K562 (cell line): Measurements from ENCODE around the gene ZBTB47. TPM values are rescaled to one million over a fixed set of nuclear protein-coding genes. Genes with fewer than 3 reads are reported as not detected.

Experiments
- ATAC-seq: fragments of 200-7000 bp; cut with Tn5 transposase; 3 replicates; pipeline ENCODE4 v1.9.1; 2020; ENCODE audit warnings: moderate library complexity
- BruUV-seq: library from RNA; stranded (reverse); fragments of 400-500 nt; replicated peaks from 2 replicates; lab custom pipeline; 2021; lab: Mats Ljungman, UMichigan
- CTCF ChIA-PET: fragments of 300-600 bp; formaldehyde crosslinking; extraction: SDS; loops from one replicate; lab custom pipeline; 2021; ENCODE audit warnings: low intra/inter-chr PET ratio; lab: Yijun Ruan, JAX
- POLR2A ChIA-PET: fragments of 300-600, 350-650 bp; sonication (Branson Sonifier 250); formaldehyde crosslinking; extraction: SDS; loops from one replicate; lab custom pipeline; 2021; ENCODE audit warnings: antibody characterized with exemption, inconsistent platforms; lab: Yijun Ruan, JAX
- DNase-seq, 4 experiments: peaks; one replicate each; pipeline versions ENCODE4 v3.0.0 to v3.0.0-alpha.2; 2011 to 2018; ENCODE audit warnings: low spot score in 3 of 4, mixed read lengths in 3 of 4; ENCODE audit errors: extremely low read depth in 1 of 4
- FAIRE-seq: peaks from 2 replicates; lab custom pipeline; 2011; peaks lifted over from hg19 to GRCh38; lab: Jason Lieb, UNC
- H2AFZ ChIP-seq: 2 replicates; pipeline ENCODE4 v1.6.0; 2011; ENCODE audit warnings: low read depth, low read length, control low read depth, inconsistent platforms
- H3K27ac ChIP-seq: fragments of 200-600 bp; 3 replicates; pipeline ENCODE4 v1.8.0; 2011; ENCODE audit warnings: low read depth, mild to moderate bottlenecking, control low read depth, inconsistent platforms, low read length, moderate library complexity, mixed read lengths; ENCODE audit errors: extremely low read depth
- H3K27me3 ChIP-seq, 2 experiments: fragments of 300-600 bp in 1 of 2; 2 replicates in 1 of 2; 3 replicates in 1 of 2; pipeline versions ENCODE4 v1.6.0 to v1.8.0; 2011; ENCODE audit warnings: inconsistent platforms in 2 of 2, low read length in 2 of 2, mild to moderate bottlenecking in 1 of 2, mixed read lengths in 1 of 2, moderate library complexity in 1 of 2; ENCODE audit not compliant: control insufficient read depth in 2 of 2, insufficient read depth in 2 of 2
- H3K36me3 ChIP-seq: fragments of 300-600 bp; 3 replicates; pipeline ENCODE4 v1.8.0; 2011; ENCODE audit warnings: mild to moderate bottlenecking, low read length, inconsistent platforms; ENCODE audit not compliant: control insufficient read depth, insufficient read depth
- H3K4me1 ChIP-seq, 2 experiments: fragments of 200-600 bp in 1 of 2; replicated peaks in 1 of 2; 2 replicates in 1 of 2; 3 replicates in 1 of 2; pipeline versions ENCODE4 v1.5.1 to v1.8.0; 2011; ENCODE audit warnings: inconsistent platforms in 2 of 2, low read length in 2 of 2, mild to moderate bottlenecking in 1 of 2, mixed read lengths in 1 of 2, moderate library complexity in 1 of 2; ENCODE audit not compliant: control insufficient read depth in 2 of 2, insufficient read depth in 2 of 2
- H3K4me2 ChIP-seq: 2 replicates; pipeline ENCODE4 v1.6.1; 2011; ENCODE audit warnings: low read length, control low read depth, inconsistent platforms, mixed read lengths; ENCODE audit not compliant: insufficient read depth
- H3K4me3 ChIP-seq: fragments of 200-600 bp; sonication (generic), shearing (Covaris generic); 2 replicates; pipeline ENCODE4 v1.5.1; 2016; ENCODE audit warnings: control low read depth, inconsistent platforms
- H3K79me2 ChIP-seq: fragments of 200-600 bp; 3 replicates; pipeline ENCODE4 v1.8.0; 2011; ENCODE audit warnings: low read length, inconsistent platforms; ENCODE audit not compliant: control insufficient read depth, insufficient read depth
- H3K9ac ChIP-seq, 2 experiments: 2 replicates each; pipeline versions ENCODE4 v1.6.0 to v1.6.1; 2011; ENCODE audit warnings: low read depth in 2 of 2, low read length in 2 of 2, control low read depth in 1 of 2, inconsistent platforms in 1 of 2, mild to moderate bottlenecking in 1 of 2, mixed read lengths in 1 of 2; ENCODE audit not compliant: insufficient read depth in 1 of 2
- H3K9me1 ChIP-seq: one replicate; pipeline ENCODE4 v1.6.0; 2011; ENCODE audit warnings: inconsistent platforms, mild to moderate bottlenecking, low read length, moderate library complexity; ENCODE audit not compliant: control insufficient read depth, insufficient read depth
- H3K9me3 ChIP-seq: replicated peaks from 2 replicates; pipeline ENCODE4 v1.5.1; 2011; ENCODE audit warnings: low read depth, low read length, inconsistent platforms; ENCODE audit not compliant: control insufficient read depth, insufficient read depth
- H4K20me1 ChIP-seq: replicated peaks from 2 replicates; pipeline ENCODE4 v1.6.1; 2011; ENCODE audit warnings: low read length, inconsistent platforms, mixed read lengths; ENCODE audit not compliant: control insufficient read depth, insufficient read depth
- BCLAF1 ChIP-seq, 2 experiments: fragments of 450-650 bp in 1 of 2; IDR thresholded peaks; 2 replicates each; pipeline ENCODE4 v1.6.1; 2011 to 2017; ENCODE audit warnings: low read depth in 2 of 2, antibody characterized with exemption in 1 of 2, borderline replicate concordance in 1 of 2, low read length in 1 of 2, mild to moderate bottlenecking in 1 of 2, mixed read lengths in 1 of 2; ENCODE audit not compliant: control insufficient read depth in 1 of 2
- HEY1 ChIP-seq: fragments of 250-450 bp; sonication (Bioruptor Pico); IDR thresholded peaks from 2 replicates; pipeline ENCODE4 v1.5.0; 2020; ENCODE audit warnings: mild to moderate bottlenecking, moderate library complexity, borderline replicate concordance
- HNRNPH1 ChIP-seq: fragments of 200-400 bp; formaldehyde crosslinking; optimal IDR thresholded peaks from 2 replicates; pipeline ENCODE3; 2017; ENCODE audit warnings: low read depth, mild to moderate bottlenecking, low read length, moderate library complexity
- PHB2 ChIP-seq: fragments of 450-650 bp; IDR thresholded peaks from 2 replicates; pipeline ENCODE4 v1.6.1; 2017; ENCODE audit warnings: low read depth
- SPI1 ChIP-seq: IDR thresholded peaks from 2 replicates; pipeline ENCODE4 v1.6.1; 2011; ENCODE audit warnings: low read depth, low read length, control low read depth, borderline replicate concordance
- TFAM ChIP-seq: fragments of 250-450 bp; sonication (Bioruptor Pico); conservative IDR thresholded peaks from 2 replicates; pipeline ENCODE4 v1.5.0; 2021; ENCODE audit warnings: mild to moderate bottlenecking, moderate library complexity
- ZBTB12 ChIP-seq: fragments of 250-450 bp; sonication (Bioruptor Pico); IDR thresholded peaks from 2 replicates; pipeline ENCODE4 v1.4.0; 2020
- ZZZ3 ChIP-seq: fragments of 450-650 bp; IDR thresholded peaks from 2 replicates; pipeline ENCODE4 v1.6.1; 2016; ENCODE audit warnings: antibody characterized with exemption, mild to moderate bottlenecking, moderate library complexity
- WGBS: fragments of 100-300 bp; shearing (Covaris generic); methylation state at CpG from one replicate; pipeline ENCODE4 v1.1.6; 2016; ENCODE audit warnings: low coverage, mixed read lengths; ENCODE audit not compliant: insufficient coverage; ENCODE audit errors: missing lambda C conversion rate; 5-methylcytosine and 5-hydroxymethylcytosine counted together
- in situ Hi-C: fragments of 300-500 bp; cut with MboI; formaldehyde crosslinking; loops from 4 replicates; pipeline ENCODE4 v1.15.0; 2018; ENCODE audit warnings: inconsistent platforms, mixed read lengths
- intact Hi-C: fragments of 100-400 bp; cut with micrococcal nuclease; formaldehyde crosslinking; loops from 2 replicates; pipeline ENCODE4 v1.14.2; 2022
- polyA plus RNA-seq, 8 experiments: library from polyadenylated mRNA; depleted of rRNA in 4 of 8; stranded (reverse) in 5 of 8; unstranded in 3 of 8; fragments of >200 nt; fragmentation: Nextera tagmentation in 2 of 8; fragmentation: Illumina TruSeq in 1 of 8; extraction: Ambion mirVana in 2 of 8; extraction: Trizol in 1 of 8; gene quantifications; 2 replicates each; pipeline versions ENCODE4 v1.2.1 to v1.2.3, GENCODE V29; 2011 to 2014; ENCODE audit warnings: inconsistent platforms in 1 of 8, missing spikeins in 1 of 8
- total RNA-seq, 7 experiments: library from RNA; depleted of rRNA in 6 of 7; stranded (reverse); fragments of >200 nt in 6 of 7; fragmentation: Illumina TruSeq in 2 of 7; extraction: Trizol in 2 of 7; gene quantifications; 2 replicates each; pipeline versions ENCODE4 v1.2.1 to v1.2.3, GENCODE V29; 2011 to 2021; ENCODE audit warnings: low replicate concordance in 1 of 7

Gene ZBTB47
- total and polyA plus RNA-seq, 9 of the 15 experiments (the other 6 are each of a cell fraction or from before 2014, with no cell fraction given): 0.11 to 4.6 (median 1.7) TPM; not detected in 1

- POLR2A ChIA-PET: interaction anchor here (0.6 kb wide), 2 partner anchors 53 to 1650 kb away, joined by 4 to 5 read pairs; no protein-coding TSS in a partner anchor
- H3K9ac ChIP-seq: no peak overlapping the region
- CTCF ChIA-PET: no interaction called here
- H3K9me1 ChIP-seq: no peaks in the 10 kb centered on the region
- H3K4me3 ChIP-seq: no peak overlapping the region
- no peak overlapping the region for H3K27ac ChIP-seq
- no peaks in the 10 kb centered on the region for H3K36me3 ChIP-seq
- TF ChIP-seq BCLAF1 (IDR thresholded peaks at IDR 0.05; ENCODE audit: borderline replicate concordance in 1 of 2, control insufficient read depth in 1 of 2, low read depth in 2 of 2, low read length in 1 of 2): no peak
- TF ChIP-seq PHB2: no peak
- no peak for TF ChIP-seq HEY1
- no peak for TF ChIP-seq TFAM (CRISPR knock-in tag)
- no peak for TF ChIP-seq ZBTB12 (CRISPR knock-in tag)
- TF ChIP-seq HNRNPH1: no peak
- no peak for TF ChIP-seq ZZZ3
- TF ChIP-seq SPI1: peak; percentile 25; the same call in 1 of the 2 replicates
- in situ Hi-C loops: no loop called here
- no peak overlapping the region for H3K4me2 ChIP-seq
- peaks cover 0 to 10% of the 10 kb centered on the region in 2 experiments; a peak in 2 of 5 replicates for H3K4me1 ChIP-seq
- H3K79me2 ChIP-seq: no peaks in the 10 kb centered on the region
- ATAC-seq (no peak), DNase-seq (no peak), FAIRE-seq (no peak)
- peaks cover 21 to 66% of the 10 kb centered on the region in 2 experiments for H3K27me3 ChIP-seq
- intact Hi-C loops: no loop called here
- H2AFZ ChIP-seq: no peak overlapping the region
- under 1% methylated on average over 12 of the region's 13 CpGs for WGBS
- no peaks in the 10 kb centered on the region for H3K9me3 ChIP-seq
- BruUV-seq: no TSS peak
- H4K20me1 ChIP-seq: peaks cover 19% of the 10 kb centered on the region; the same call in 1 of the 2 replicates
Measured at GRCh38 chr3:42691816-42692666, 38.5 kb downstream of the ZBTB47 start.
